HG03432 (cell line): ENCODE results near the gene ABCA6.
"Not testable (repeated sequence)": the region's sequence is repeated elsewhere in the genome, so short reads cannot be mapped to it uniquely, and the experiment has no call there.

ENCODE experiments used
- ATAC-seq: cut with Tn5 transposase; IDR thresholded peaks from one replicate; pipeline ENCODE4 v1.9.1; 2021; ENCODE audit warnings: mild to moderate bottlenecking, moderate library complexity; ENCODE audit not compliant: unreplicated experiment

ABCA6 gene

GRCh38 chr17:69141431-69142174 lies at the start of gene ABCA6:
TSS of gene ABCA6 (minus strand) at chr17:69141895. CDS start at chr17:69140703, 1,192 bp downstream.
- ATAC-seq = no peak

GRCh38 chr17:69188796-69189195 lies 47.1 kb upstream of the ABCA6 start:
- no peak for ATAC-seq

GRCh38 chr17:69188064-69188463 lies 46.4 kb upstream of the ABCA6 start:
- ATAC-seq = no peak

- no peak for ATAC-seq
Observed at GRCh38 chr17:69187294-69187693, 45.6 kb upstream of the ABCA6 start.

- peak; percentile 57 for ATAC-seq
Observed at GRCh38 chr17:69179227-69179952, 37.7 kb upstream of the ABCA6 start.

- no peak for ATAC-seq
Observed at GRCh38 chr17:69176457-69176795, 34.7 kb upstream of the ABCA6 start.

- no peak for ATAC-seq
Observed at GRCh38 chr17:69175625-69176456, 34.1 kb upstream of the ABCA6 start.

GRCh38 chr17:69175262-69175624 lies 33.5 kb upstream of the ABCA6 start:
- no peak for ATAC-seq

- no peak for ATAC-seq
Observed at GRCh38 chr17:69173118-69173517, 31.4 kb upstream of the ABCA6 start.

- no peak for ATAC-seq
Observed at GRCh38 chr17:69170377-69170776, 28.7 kb upstream of the ABCA6 start.

GRCh38 chr17:69168642-69169041 lies 26.9 kb upstream of the ABCA6 start:
- not testable (repeated sequence) for ATAC-seq

GRCh38 chr17:69166957-69167356 lies 25.3 kb upstream of the ABCA6 start:
- ATAC-seq = no peak

GRCh38 chr17:69164206-69164605 lies 22.5 kb upstream of the ABCA6 start:
- ATAC-seq = no peak

- ATAC-seq = no peak
Observed at GRCh38 chr17:69159418-69159817, 17.7 kb upstream of the ABCA6 start.

GRCh38 chr17:69154267-69154666 lies 12.6 kb upstream of the ABCA6 start:
- no peak for ATAC-seq

- no peak for ATAC-seq
Observed at GRCh38 chr17:69150333-69150732, 8.6 kb upstream of the ABCA6 start.

- ATAC-seq = no peak
Observed at GRCh38 chr17:69147460-69147859, 5.8 kb upstream of the ABCA6 start.

- ATAC-seq = no peak
Observed at GRCh38 chr17:69144331-69145255, 2.9 kb upstream of the ABCA6 start.

GRCh38 chr17:69143683-69144231 lies 2.1 kb upstream of the ABCA6 start:
- ATAC-seq = no peak

GRCh38 chr17:69143151-69143550 lies 1.5 kb upstream of the ABCA6 start:
- no peak for ATAC-seq
